Naive thymus-derived CD4-positive, alpha-beta T cell (primary cell): ENCODE results near the gene CAMTA1. TPM values are rescaled to one million over a fixed set of nuclear protein-coding genes. Genes with fewer than 3 reads are reported as not detected.

ENCODE experiments used
- ATAC-seq: fragments of 150-1000 bp; cut with Tn5 transposase; 2 replicates; pipeline ENCODE4 v1.10.0; 2021; ENCODE audit warnings: mild to moderate bottlenecking, moderate library complexity
- CTCF ChIA-PET: fragments of 350-600 bp; sonication (Branson Sonifier 250); formaldehyde crosslinking; loops from one replicate; lab custom pipeline; 2021; ENCODE audit warnings: antibody characterized with exemption; lab: Charles Lee
- POLR2A ChIA-PET: fragments of 350-600 bp; sonication (Branson Sonifier 250); formaldehyde crosslinking; loops from one replicate; lab custom pipeline; 2021; ENCODE audit warnings: antibody characterized with exemption, inconsistent platforms; lab: Charles Lee
- DNase-seq, 9 donors: peaks; one replicate each; pipeline versions ENCODE4 v3.0.0 to v3.0.0-alpha.2; 2020 to 2022; ENCODE audit warnings: mixed read lengths in 1 of 9
- H3K27ac ChIP-seq: one replicate; pipeline ENCODE4 v1.7.0; 2013; ENCODE audit warnings: mild to moderate bottlenecking, low read depth, low read length, moderate library complexity
- H3K27me3 ChIP-seq, 2 donors: one replicate each; pipeline ENCODE4 v1.7.0; 2013; ENCODE audit warnings: low read length in 2 of 2, mild to moderate bottlenecking in 2 of 2, moderate library complexity in 2 of 2; ENCODE audit not compliant: control insufficient read depth in 2 of 2, insufficient read depth in 2 of 2
- H3K36me3 ChIP-seq, 3 experiments: 1 replicate in 2 of 3; 2 replicates in 1 of 3; pipeline ENCODE4 v1.7.0; 2013; ENCODE audit warnings: low read length in 3 of 3, mild to moderate bottlenecking in 3 of 3, moderate library complexity in 1 of 3; ENCODE audit not compliant: insufficient read depth in 3 of 3, control insufficient read depth in 2 of 3
- H3K4me1 ChIP-seq, 2 donors: one replicate each; pipeline ENCODE4 v1.7.0; 2013; ENCODE audit warnings: low read length in 2 of 2, mild to moderate bottlenecking in 2 of 2, moderate library complexity in 1 of 2; ENCODE audit not compliant: control insufficient read depth in 2 of 2, insufficient read depth in 2 of 2
- H3K4me3 ChIP-seq: 2 replicates; pipeline ENCODE4 v1.7.0; 2013; ENCODE audit warnings: mild to moderate bottlenecking, low read length
- H3K9me3 ChIP-seq, 3 experiments: 1 replicate in 2 of 3; 2 replicates in 1 of 3; pipeline ENCODE4 v1.7.0; 2013; ENCODE audit warnings: low read length in 3 of 3; ENCODE audit not compliant: control insufficient read depth in 2 of 3
- H3K27ac Mint-ChIP-seq, 9 donors: one replicate each; pipeline ENCODE4 v1.8.0; 2020 to 2022; ENCODE audit warnings: mixed read lengths in 9 of 9, mild to moderate bottlenecking in 8 of 9, moderate library complexity in 5 of 9, inconsistent platforms in 2 of 9
- H3K27me3 Mint-ChIP-seq, 5 donors: one replicate each; pipeline ENCODE4 v1.8.0; 2021 to 2022; ENCODE audit warnings: mixed read lengths in 5 of 5, mild to moderate bottlenecking in 1 of 5
- H3K36me3 Mint-ChIP-seq, 5 donors: one replicate each; pipeline ENCODE4 v1.8.0; 2020 to 2022; ENCODE audit warnings: mixed read lengths in 5 of 5, mild to moderate bottlenecking in 3 of 5, inconsistent platforms in 1 of 5
- H3K4me1 Mint-ChIP-seq, 7 donors: one replicate each; pipeline ENCODE4 v1.8.0; 2020 to 2022; ENCODE audit warnings: mixed read lengths in 7 of 7, mild to moderate bottlenecking in 3 of 7, inconsistent platforms in 1 of 7
- H3K4me3 Mint-ChIP-seq, 10 donors: one replicate each; pipeline ENCODE4 v1.8.0; 2020 to 2022; ENCODE audit warnings: mild to moderate bottlenecking in 10 of 10, mixed read lengths in 10 of 10, moderate library complexity in 6 of 10, inconsistent platforms in 2 of 10
- H3K9me3 Mint-ChIP-seq, 11 donors: one replicate each; pipeline ENCODE4 v1.8.0; 2020 to 2022; ENCODE audit warnings: mixed read lengths in 11 of 11, mild to moderate bottlenecking in 4 of 11, inconsistent platforms in 1 of 11, moderate library complexity in 1 of 11
- intact Hi-C, 2 donors: fragments of 100-400 bp; cut with micrococcal nuclease; formaldehyde crosslinking; loops; one replicate each; pipeline ENCODE4 v1.15.1; 2023
- polyA plus RNA-seq, 2 donors: library from polyadenylated mRNA; unstranded; fragments of 300-500 nt; fragmentation: Illumina TruSeq; gene quantifications; one replicate each; pipeline ENCODE4 v1.2.3, GENCODE V29; 2021
- total RNA-seq, 6 experiments: library from RNA in 5 of 6; stranded (reverse) in 5 of 6; gene quantifications; 1 replicate in 5 of 6; 2 replicates in 1 of 6; pipeline ENCODE4 v1.2.3 and lab custom pipeline; 2021 to 2026

CAMTA1 gene
- total and polyA plus RNA-seq, 7 experiments from 2014 or later, result 38.1 to 68.6 (median 42.6) TPM

DNA sequence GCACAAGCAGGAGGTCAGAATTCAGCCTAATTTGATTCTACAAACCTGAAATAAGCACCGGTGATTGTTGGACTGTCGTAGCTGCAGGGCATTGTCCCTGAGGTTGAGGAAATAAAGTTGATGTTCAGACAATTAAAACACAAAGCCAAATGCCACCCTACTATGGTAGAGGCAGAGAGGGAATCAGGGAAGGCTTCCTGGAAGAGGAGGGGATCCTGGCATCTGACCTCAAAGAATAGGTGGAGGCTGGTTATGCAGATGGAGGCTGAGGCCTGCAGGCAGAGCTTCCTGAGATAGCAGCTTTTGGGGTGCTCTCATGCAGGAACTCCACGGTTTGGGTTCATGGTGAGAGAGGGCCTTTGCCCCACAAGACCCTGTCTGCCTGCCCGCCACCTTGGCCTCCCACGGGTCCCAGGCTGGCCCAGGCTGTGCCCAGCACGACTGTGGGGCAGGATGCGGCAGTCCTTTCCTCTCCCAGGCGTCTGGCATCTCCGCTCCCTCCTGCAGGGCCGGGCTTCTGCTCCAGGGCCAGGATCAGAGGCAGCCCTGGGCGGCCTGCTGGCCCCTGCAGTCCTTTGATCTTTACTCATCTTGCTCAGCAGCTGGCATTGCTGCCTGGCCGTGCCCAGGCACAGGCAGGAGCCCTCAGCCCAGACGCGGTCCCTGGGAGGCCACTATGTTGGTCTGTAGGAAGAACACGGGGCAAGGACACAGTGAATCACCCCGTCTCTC lies 851.7 kb downstream of the CAMTA1 start:
- intact Hi-C loops, result no loop called here
- Mint-ChIP-seq H3K4me3 (no peak overlapping the region), H3K9me3 (peaks cover 0 to 1% (median 0%) of the 10 kb centered on the region in 11 donors), H3K27me3 (peaks cover 0 to 25% (median 9%) of the 10 kb centered on the region in 5 donors), H3K36me3 (no peaks in the 10 kb centered on the region), H3K4me1 (no peaks in the 10 kb centered on the region), H3K27ac (no peak overlapping the region)
- Histone ChIP-seq H3K36me3 (no peaks in the 10 kb centered on the region), H3K4me3 (no peak overlapping the region), H3K27me3 (no peaks in the 10 kb centered on the region), H3K27ac (no peak overlapping the region), H3K9me3 (no peaks in the 10 kb centered on the region), H3K4me1 (no peaks in the 10 kb centered on the region)
- ATAC-seq, result no peak
- POLR2A ChIA-PET, result no interaction called here
- no peak for DNase-seq
- CTCF ChIA-PET, result no interaction called here

DNA sequence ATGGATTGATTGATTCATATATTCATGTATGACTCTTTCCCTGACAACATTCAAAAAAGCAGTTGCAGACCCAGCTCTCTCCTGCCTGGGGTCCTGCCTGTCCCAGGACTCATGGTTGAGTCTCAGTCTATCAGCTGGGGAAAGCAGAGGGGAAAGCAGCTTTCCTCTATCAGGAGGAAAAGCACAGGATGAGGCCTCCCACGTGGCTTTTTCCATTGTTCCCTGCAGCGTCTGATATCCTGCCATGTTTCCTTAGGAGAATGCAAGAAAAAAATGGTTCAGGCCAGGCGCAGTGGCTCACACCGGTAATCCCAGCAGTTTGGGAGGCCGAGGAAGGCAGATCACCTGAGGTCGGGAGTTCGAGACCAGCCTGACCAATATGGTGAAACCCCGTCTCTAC lies 852.8 kb downstream of the CAMTA1 start:
- H3K27me3 Mint-ChIP-seq, result peaks cover 0 to 17% (median 1%) of the 10 kb centered on the region in 5 donors
- ATAC-seq, result no peak
- CTCF ChIA-PET, result no interaction called here

DNA sequence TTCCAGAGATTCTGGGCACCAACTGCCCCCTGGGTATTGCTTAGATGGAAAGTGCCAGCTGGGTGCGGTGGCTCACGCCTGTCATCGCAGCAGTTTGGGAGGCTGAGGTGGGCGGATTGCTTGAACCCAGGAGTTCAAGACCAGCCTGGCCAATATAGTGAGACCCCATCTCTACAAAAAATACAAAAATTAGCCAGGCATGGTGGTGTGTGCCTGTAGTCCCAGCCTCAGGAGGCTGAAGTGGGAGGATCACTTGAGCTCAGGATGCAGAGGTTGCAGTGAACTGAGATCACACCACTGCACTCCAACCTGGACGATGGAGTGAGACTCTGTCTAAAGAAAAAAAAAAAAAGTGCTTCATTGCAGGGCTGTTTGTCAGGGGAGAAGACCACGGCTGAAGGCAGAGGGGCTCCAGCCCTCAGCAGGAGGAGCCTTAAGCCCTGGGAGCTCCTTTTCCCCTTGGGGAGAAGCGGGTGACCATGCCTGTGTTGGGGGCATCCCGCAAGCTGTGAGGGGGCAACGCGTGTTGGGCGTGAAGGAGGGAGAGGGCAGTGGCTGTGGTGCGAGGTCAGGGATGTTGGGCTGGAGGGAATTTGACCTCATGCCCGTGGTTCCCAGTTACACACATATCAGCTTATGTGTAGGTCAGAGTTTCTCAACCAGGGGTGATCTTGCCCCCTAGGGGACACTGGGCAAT lies 854.3 kb downstream of the CAMTA1 start:
- Mint-ChIP-seq H3K27ac (no peak overlapping the region), H3K4me1 (no peaks in the 10 kb centered on the region), H3K27me3 (peaks cover 0 to 3% (median 0%) of the 10 kb centered on the region in 5 donors), H3K9me3 (peaks cover 0 to 1% (median 0%) of the 10 kb centered on the region in 11 donors), H3K4me3 (no peak overlapping the region), H3K36me3 (no peaks in the 10 kb centered on the region)
- Histone ChIP-seq H3K4me1 (no peaks in the 10 kb centered on the region), H3K27me3 (no peaks in the 10 kb centered on the region), H3K27ac (no peak overlapping the region), H3K4me3 (no peak overlapping the region), H3K36me3 (no peaks in the 10 kb centered on the region), H3K9me3 (no peaks in the 10 kb centered on the region)
- no peak for DNase-seq
- ChIA-PET CTCF (no interaction called here), POLR2A (no interaction called here)
- ATAC-seq, result no peak
- intact Hi-C loops, result loop anchor here in 1 of 2 donors (10.0 kb wide), 2 partner anchors 595 to 915 kb away; no protein-coding TSS in a partner anchor

More for the DNA sequence above, 852.8 kb downstream of the CAMTA1 start:
- no peaks in the 10 kb centered on the region for H3K36me3 ChIP-seq
- Mint-ChIP-seq H3K36me3 (no peaks in the 10 kb centered on the region), H3K4me1 (no peaks in the 10 kb centered on the region), H3K9me3 (peaks cover 0 to 1% (median 0%) of the 10 kb centered on the region in 11 donors), H3K4me3 (no peak overlapping the region), H3K27ac (no peak overlapping the region)
- POLR2A ChIA-PET, result no interaction called here
- H3K27ac ChIP-seq, result no peak overlapping the region
- no peaks in the 10 kb centered on the region for H3K27me3 ChIP-seq
- intact Hi-C loops, result no loop called here
- no peak for DNase-seq
- H3K4me3 ChIP-seq, result no peak overlapping the region
- no peaks in the 10 kb centered on the region for H3K9me3 ChIP-seq
- no peaks in the 10 kb centered on the region for H3K4me1 ChIP-seq

DNA sequence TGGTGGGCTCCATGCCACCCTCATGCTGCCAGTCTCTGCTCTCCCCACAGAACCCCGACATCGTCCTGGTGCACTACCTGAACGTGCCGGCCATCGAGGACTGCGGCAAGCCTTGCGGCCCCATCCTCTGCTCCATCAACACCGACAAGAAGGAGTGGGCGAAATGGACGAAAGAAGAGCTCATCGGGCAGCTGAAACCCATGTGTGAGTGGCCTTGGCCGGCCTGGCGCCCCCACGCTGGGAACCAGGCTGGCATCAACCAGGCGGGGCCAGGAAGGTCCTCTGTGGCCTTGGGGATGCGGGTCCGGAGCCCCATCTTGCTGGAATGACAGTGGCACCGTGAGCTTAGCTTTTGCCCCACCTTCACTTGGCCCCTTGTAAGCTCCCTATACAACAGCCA lies 855.1 kb downstream of the CAMTA1 start:
- Mint-ChIP-seq H3K27ac (no peak overlapping the region), H3K4me3 (no peak overlapping the region), H3K9me3 (peaks cover 0 to 1% (median 0%) of the 10 kb centered on the region in 11 donors), H3K27me3 (no peaks in the 10 kb centered on the region), H3K4me1 (peaks cover 0 to 6% (median 0%) of the 10 kb centered on the region in 7 donors), H3K36me3 (no peaks in the 10 kb centered on the region)
- Histone ChIP-seq H3K4me1 (no peaks in the 10 kb centered on the region), H3K9me3 (no peaks in the 10 kb centered on the region), H3K27ac (no peak overlapping the region), H3K36me3 (no peaks in the 10 kb centered on the region), H3K4me3 (no peak overlapping the region), H3K27me3 (no peaks in the 10 kb centered on the region)
- no peak for DNase-seq
- ChIA-PET CTCF (no interaction called here), POLR2A (no interaction called here)
- intact Hi-C loops, result loop anchor here in 1 of 2 donors (10.0 kb wide), 2 partner anchors 596 to 916 kb away; no protein-coding TSS in a partner anchor
- ATAC-seq, result no peak

DNA sequence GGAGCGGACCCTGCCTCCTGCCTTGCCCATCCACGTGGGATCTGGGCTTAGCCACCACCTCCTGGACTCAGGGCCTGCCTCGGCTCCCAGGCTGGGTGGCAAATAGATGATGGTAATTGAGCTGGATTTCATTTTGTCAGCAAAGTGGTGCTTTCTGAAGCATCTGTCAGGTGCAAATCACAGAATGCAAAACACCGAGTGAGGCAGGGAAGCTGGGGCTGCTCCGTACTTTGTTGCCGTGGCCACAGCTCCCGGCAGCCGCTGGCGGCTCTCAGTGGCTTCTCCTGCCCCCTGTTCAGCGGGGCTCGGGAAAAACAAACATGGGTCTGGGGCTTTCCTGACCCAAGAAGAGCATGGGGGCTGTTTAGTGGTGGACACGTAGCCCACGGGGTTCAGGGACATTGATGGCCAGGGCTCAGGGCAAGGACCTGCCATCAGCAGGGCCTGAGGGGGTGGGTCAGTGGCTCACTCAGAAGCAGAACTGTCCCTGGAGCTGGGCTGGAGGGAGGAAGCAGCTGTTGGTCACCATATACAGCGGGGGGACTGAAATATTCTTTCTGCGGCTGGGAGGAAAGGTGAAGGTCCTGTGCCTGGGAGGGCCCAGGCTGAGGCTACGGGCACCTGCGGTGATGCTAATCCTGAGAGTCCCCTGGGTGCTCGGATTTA lies 855.8 kb downstream of the CAMTA1 start:
- H3K36me3 Mint-ChIP-seq, result no peaks in the 10 kb centered on the region
- no peaks in the 10 kb centered on the region for H3K4me1 ChIP-seq
- intact Hi-C loops, result loop anchor here in 1 of 2 donors (10.0 kb wide), 2 partner anchors 596 to 916 kb away; no protein-coding TSS in a partner anchor
- no peak overlapping the region for H3K4me3 ChIP-seq
- H3K9me3 Mint-ChIP-seq, result peaks cover 0 to 1% (median 0%) of the 10 kb centered on the region in 11 donors
- H3K9me3 ChIP-seq, result no peaks in the 10 kb centered on the region
- H3K27ac ChIP-seq, result no peak overlapping the region
- no peaks in the 10 kb centered on the region for H3K27me3 Mint-ChIP-seq
- no peak overlapping the region for H3K4me3 Mint-ChIP-seq
- POLR2A ChIA-PET, result no interaction called here
- peaks cover 0 to 6% (median 0%) of the 10 kb centered on the region in 7 donors for H3K4me1 Mint-ChIP-seq
- H3K27ac Mint-ChIP-seq, result no peak overlapping the region
- no peaks in the 10 kb centered on the region for H3K36me3 ChIP-seq
- CTCF ChIA-PET, result no interaction called here
- DNase-seq (no peak), ATAC-seq (no peak)
- no peaks in the 10 kb centered on the region for H3K27me3 ChIP-seq

DNA sequence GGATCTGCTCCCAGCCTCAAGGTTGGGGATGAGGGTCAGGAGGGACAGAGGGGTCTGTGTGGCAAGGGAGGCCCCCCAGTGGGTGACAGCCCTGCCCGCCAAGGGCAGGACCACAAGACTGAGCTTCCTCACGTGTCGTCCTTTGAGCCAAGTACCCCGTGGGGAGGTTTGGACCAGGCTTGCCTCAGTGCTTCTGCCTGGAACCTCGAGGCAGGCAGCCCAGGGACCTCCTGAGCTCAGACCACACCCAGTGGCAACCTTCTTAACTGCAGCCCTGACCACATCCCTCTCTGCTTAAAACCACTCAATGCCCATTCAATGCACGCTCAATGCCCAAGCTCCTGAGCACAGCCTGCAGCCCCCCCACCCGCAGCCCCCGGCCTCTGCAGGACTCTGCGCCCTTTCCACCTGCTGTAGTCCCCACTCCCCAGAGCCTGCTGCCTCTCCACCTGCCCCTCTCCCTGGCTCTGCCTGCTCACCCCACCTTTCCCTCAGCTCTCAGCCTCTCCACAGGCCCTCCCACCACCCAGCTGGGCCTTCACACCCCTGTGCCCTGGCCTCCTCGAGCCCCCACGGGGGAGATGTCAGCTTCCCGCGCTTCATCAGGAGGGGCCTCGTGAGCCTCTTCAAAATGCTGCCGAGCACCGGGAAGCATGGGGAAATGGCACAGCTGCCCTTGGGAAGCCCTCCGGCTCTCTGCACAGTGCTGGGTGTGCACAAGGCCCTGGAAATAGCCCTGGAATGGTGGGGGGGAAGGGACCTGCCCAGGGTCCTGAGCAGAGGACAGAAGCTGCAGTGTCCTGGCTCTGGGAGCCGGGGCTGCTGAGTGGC lies 856.5 kb downstream of the CAMTA1 start:
- POLR2A ChIA-PET, result no interaction called here
- peaks cover 0 to 2% (median 0%) of the 10 kb centered on the region in 11 donors for H3K9me3 Mint-ChIP-seq
- no peak overlapping the region for H3K27ac ChIP-seq
- CTCF ChIA-PET, result no interaction called here
- peaks cover 0 to 6% (median 0%) of the 10 kb centered on the region in 7 donors for H3K4me1 Mint-ChIP-seq
- H3K36me3 Mint-ChIP-seq, result no peaks in the 10 kb centered on the region
- H3K27me3 ChIP-seq, result no peaks in the 10 kb centered on the region
- DNase-seq (no peak), ATAC-seq (no peak)
- H3K4me3 ChIP-seq, result no peak overlapping the region
- no peaks in the 10 kb centered on the region for H3K4me1 ChIP-seq
- H3K9me3 ChIP-seq, result no peaks in the 10 kb centered on the region
- H3K4me3 Mint-ChIP-seq, result no peak overlapping the region
- intact Hi-C loops, result loop anchor here in 1 of 2 donors (10.0 kb wide), 2 partner anchors 597 to 917 kb away; no protein-coding TSS in a partner anchor
- H3K27ac Mint-ChIP-seq, result no peak overlapping the region
- H3K36me3 ChIP-seq, result no peaks in the 10 kb centered on the region
- H3K27me3 Mint-ChIP-seq, result no peaks in the 10 kb centered on the region
